Activated naive CD4-positive, alpha-beta T cell treated with anti-CD3 and anti-CD28 coated beads, Interleukin-2, amount 50 U/mL, for 24 hours (primary cell): ENCODE results near the gene RSRP1.
"Not testable (repeated sequence)": the region's sequence is repeated elsewhere in the genome, so short reads cannot be mapped to it uniquely, and the experiment has no call there.

Source experiments
- H3K27ac Mint-ChIP-seq: one replicate; pipeline ENCODE4 v1.8.0; 2021; ENCODE audit warnings: mild to moderate bottlenecking, mixed read lengths
- H3K27me3 Mint-ChIP-seq: one replicate; pipeline ENCODE4 v1.8.0; 2021; ENCODE audit warnings: mixed read lengths
- H3K36me3 Mint-ChIP-seq: one replicate; pipeline ENCODE4 v1.8.0; 2021; ENCODE audit warnings: mixed read lengths
- H3K4me1 Mint-ChIP-seq: one replicate; pipeline ENCODE4 v1.8.0; 2021; ENCODE audit warnings: mixed read lengths
- H3K4me3 Mint-ChIP-seq: one replicate; pipeline ENCODE4 v1.8.0; 2021; ENCODE audit warnings: mild to moderate bottlenecking, mixed read lengths
- H3K9me3 Mint-ChIP-seq: one replicate; pipeline ENCODE4 v1.8.0; 2021; ENCODE audit warnings: mixed read lengths

The RSRP1 gene

GRCh38 chr1:25239681-25240541, 7.3 kb downstream of the RSRP1 start:
- H3K27ac Mint-ChIP-seq = peak overlapping the region; percentile 94
- no peaks in the 10 kb centered on the region for H3K9me3 Mint-ChIP-seq
- peaks cover 8% of the 10 kb centered on the region for H3K36me3 Mint-ChIP-seq
- peak overlapping the region; percentile 87 for H3K4me3 Mint-ChIP-seq
- H3K4me1 Mint-ChIP-seq = peaks cover 48% of the 10 kb centered on the region
- no peaks in the 10 kb centered on the region for H3K27me3 Mint-ChIP-seq

GRCh38 chr1:25238046-25238445, 9.2 kb downstream of the RSRP1 start:
- peak overlapping the region; percentile 19 for H3K27ac Mint-ChIP-seq
- H3K4me1 Mint-ChIP-seq = peaks cover 37% of the 10 kb centered on the region
- H3K9me3 Mint-ChIP-seq = no peaks in the 10 kb centered on the region
- peaks cover 2% of the 10 kb centered on the region for H3K36me3 Mint-ChIP-seq
- H3K4me3 Mint-ChIP-seq = no peak overlapping the region
- no peaks in the 10 kb centered on the region for H3K27me3 Mint-ChIP-seq

- H3K27me3 Mint-ChIP-seq, H3K27ac Mint-ChIP-seq, H3K4me3 Mint-ChIP-seq, H3K36me3 Mint-ChIP-seq, H3K9me3 Mint-ChIP-seq: not testable (repeated sequence)
- peaks cover 30% of the 10 kb centered on the region for H3K4me1 Mint-ChIP-seq
These were observed 11.0 kb downstream of the RSRP1 start for GRCh38 chr1:25236261-25236660.

- H3K4me1 Mint-ChIP-seq = peaks cover 30% of the 10 kb centered on the region
- not testable (repeated sequence) for H3K36me3 Mint-ChIP-seq, H3K27me3 Mint-ChIP-seq, H3K9me3 Mint-ChIP-seq, H3K4me3 Mint-ChIP-seq, H3K27ac Mint-ChIP-seq
These were observed 11.8 kb downstream of the RSRP1 start for GRCh38 chr1:25235411-25235810.

- Mint-ChIP-seq H3K4me3 (no peak overlapping the region), H3K27ac (no peak overlapping the region), H3K27me3 (no peaks in the 10 kb centered on the region), H3K4me1 (peaks cover 27% of the 10 kb centered on the region), H3K36me3 (peaks cover 9% of the 10 kb centered on the region), H3K9me3 (no peaks in the 10 kb centered on the region)
These were observed 14.1 kb downstream of the RSRP1 start for GRCh38 chr1:25232866-25233784.

GRCh38 chr1:25232027-25232865, 15.0 kb downstream of the RSRP1 start, which contains the start of gene SYF2:
TSS of gene SYF2 (minus strand) at chr1:25232502. CDS start at chr1:25232467, 35 bp downstream.
- H3K4me1 Mint-ChIP-seq = peaks cover 31% of the 10 kb centered on the region
- no peaks in the 10 kb centered on the region for H3K27me3 Mint-ChIP-seq
- H3K9me3 Mint-ChIP-seq = no peaks in the 10 kb centered on the region
- peaks cover 10% of the 10 kb centered on the region for H3K36me3 Mint-ChIP-seq
- H3K4me3 Mint-ChIP-seq = no peak within 1 kb of the TSS
- H3K27ac Mint-ChIP-seq = no peak within 1 kb of the TSS

- Mint-ChIP-seq H3K36me3 (peaks cover 19% of the 10 kb centered on the region), H3K4me1 (peaks cover 5% of the 10 kb centered on the region), H3K9me3 (no peaks in the 10 kb centered on the region), H3K27ac (no peak overlapping the region), H3K4me3 (no peak overlapping the region), H3K27me3 (no peaks in the 10 kb centered on the region)
These were observed 23.8 kb downstream of the RSRP1 start for GRCh38 chr1:25223471-25223870.

GRCh38 chr1:25222606-25223005, 24.6 kb downstream of the RSRP1 start:
- no peaks in the 10 kb centered on the region for H3K4me1 Mint-ChIP-seq
- H3K9me3 Mint-ChIP-seq = no peaks in the 10 kb centered on the region
- H3K27ac Mint-ChIP-seq = no peak overlapping the region
- H3K27me3 Mint-ChIP-seq = no peaks in the 10 kb centered on the region
- H3K4me3 Mint-ChIP-seq = no peak overlapping the region
- peaks cover 17% of the 10 kb centered on the region for H3K36me3 Mint-ChIP-seq

- no peaks in the 10 kb centered on the region for H3K27me3 Mint-ChIP-seq
- no peak overlapping the region for H3K27ac Mint-ChIP-seq
- no peak overlapping the region for H3K4me3 Mint-ChIP-seq
- no peaks in the 10 kb centered on the region for H3K9me3 Mint-ChIP-seq
- peaks cover 13% of the 10 kb centered on the region for H3K36me3 Mint-ChIP-seq
- peaks cover 4% of the 10 kb centered on the region for H3K4me1 Mint-ChIP-seq
These were observed 26.6 kb downstream of the RSRP1 start for GRCh38 chr1:25220666-25221065.

GRCh38 chr1:25219661-25220251, 27.5 kb downstream of the RSRP1 start:
- H3K27me3 Mint-ChIP-seq = no peaks in the 10 kb centered on the region
- no peak overlapping the region for H3K4me3 Mint-ChIP-seq
- H3K27ac Mint-ChIP-seq = no peak overlapping the region
- H3K9me3 Mint-ChIP-seq = no peaks in the 10 kb centered on the region
- peaks cover 4% of the 10 kb centered on the region for H3K4me1 Mint-ChIP-seq
- H3K36me3 Mint-ChIP-seq = peaks cover 11% of the 10 kb centered on the region

- Mint-ChIP-seq H3K9me3 (no peaks in the 10 kb centered on the region), H3K27ac (no peak overlapping the region), H3K4me3 (no peak overlapping the region), H3K36me3 (peaks cover 4% of the 10 kb centered on the region), H3K27me3 (no peaks in the 10 kb centered on the region), H3K4me1 (peaks cover 4% of the 10 kb centered on the region)
These were observed 29.5 kb downstream of the RSRP1 start for GRCh38 chr1:25217598-25218232.

GRCh38 chr1:25217015-25217414, 30.2 kb downstream of the RSRP1 start:
- Mint-ChIP-seq H3K27me3 (no peaks in the 10 kb centered on the region), H3K4me1 (peaks cover 4% of the 10 kb centered on the region), H3K4me3 (no peak overlapping the region), H3K27ac (no peak overlapping the region), H3K36me3 (peaks cover 4% of the 10 kb centered on the region), H3K9me3 (no peaks in the 10 kb centered on the region)

GRCh38 chr1:25216123-25216522, 31.1 kb downstream of the RSRP1 start:
- Mint-ChIP-seq H3K27me3 (no peaks in the 10 kb centered on the region), H3K27ac (no peak overlapping the region), H3K4me1 (peaks cover 4% of the 10 kb centered on the region), H3K36me3 (no peaks in the 10 kb centered on the region), H3K4me3 (no peak overlapping the region), H3K9me3 (no peaks in the 10 kb centered on the region)

- no peaks in the 10 kb centered on the region for H3K27me3 Mint-ChIP-seq
These were observed 34.5 kb downstream of the RSRP1 start for GRCh38 chr1:25212725-25213124.

More at GRCh38 chr1:25212725-25213124, 34.5 kb downstream of the RSRP1 start:
- peaks cover 4% of the 10 kb centered on the region for H3K4me1 Mint-ChIP-seq
- no peaks in the 10 kb centered on the region for H3K36me3 Mint-ChIP-seq
- no peaks in the 10 kb centered on the region for H3K9me3 Mint-ChIP-seq
- no peak overlapping the region for H3K27ac Mint-ChIP-seq
- no peak overlapping the region for H3K4me3 Mint-ChIP-seq
